NCI-H226 (cell line): ENCODE measurements around the gene PLEKHB1.
A peak's percentile ranks its signal among the peaks of the same experiment; 100 is the strongest.
"Not testable (repeated sequence)": the region's sequence is repeated elsewhere in the genome, so short reads cannot be mapped to it uniquely, and the experiment has no call there.

Experiments used
- DNase-seq: peaks from one replicate; pipeline ENCODE4 v3.0.0-alpha.2; 2015

The PLEKHB1 gene

GRCh38 chr11:73648571-73649046, 2.2 kb downstream of the PLEKHB1 start:
- DNase-seq = no peak

- no peak for DNase-seq
These were observed 2.8 kb downstream of the PLEKHB1 start for GRCh38 chr11:73649206-73649605.

GRCh38 chr11:73650400-73650799, 4.0 kb downstream of the PLEKHB1 start:
- no peak for DNase-seq

- no peak for DNase-seq
These were observed 4.9 kb downstream of the PLEKHB1 start for GRCh38 chr11:73651252-73651651.

- no peak for DNase-seq
These were observed 5.3 kb downstream of the PLEKHB1 start for GRCh38 chr11:73651661-73652045.

GRCh38 chr11:73652046-73652730, 5.8 kb downstream of the PLEKHB1 start:
- no peak for DNase-seq

GRCh38 chr11:73652856-73653559, 6.6 kb downstream of the PLEKHB1 start:
- DNase-seq = no peak

- DNase-seq = no peak
These were observed 7.6 kb downstream of the PLEKHB1 start for GRCh38 chr11:73653996-73654395.

GRCh38 chr11:73654482-73655021, 8.2 kb downstream of the PLEKHB1 start:
- no peak for DNase-seq

- DNase-seq = no peak
These were observed 9.3 kb downstream of the PLEKHB1 start for GRCh38 chr11:73655686-73656085.

GRCh38 chr11:73656985-73657384, 10.6 kb downstream of the PLEKHB1 start:
- no peak for DNase-seq

- DNase-seq = no peak
These were observed 13.6 kb downstream of the PLEKHB1 start for GRCh38 chr11:73659961-73660360.

- DNase-seq = no peak
These were observed 14.2 kb downstream of the PLEKHB1 start for GRCh38 chr11:73660497-73661034.

GRCh38 chr11:73661035-73661628, 14.8 kb downstream of the PLEKHB1 start:
- peak; percentile 74 for DNase-seq

- no peak for DNase-seq
These were observed 16.2 kb downstream of the PLEKHB1 start for GRCh38 chr11:73662445-73663157.

- no peak for DNase-seq
These were observed 17.5 kb downstream of the PLEKHB1 start for GRCh38 chr11:73663604-73664495.

- DNase-seq = no peak
These were observed 18.5 kb downstream of the PLEKHB1 start for GRCh38 chr11:73664877-73665276.

GRCh38 chr11:73667891-73668290, 21.5 kb downstream of the PLEKHB1 start:
- peak; percentile 28 for DNase-seq

GRCh38 chr11:73670808-73671207, 24.4 kb downstream of the PLEKHB1 start:
- no peak for DNase-seq

- no peak for DNase-seq
These were observed 25.3 kb downstream of the PLEKHB1 start for GRCh38 chr11:73671701-73672100.

GRCh38 chr11:73676552-73676951, 30.2 kb downstream of the PLEKHB1 start:
- not testable (repeated sequence) for DNase-seq

GRCh38 chr11:73680687-73681086, 34.3 kb downstream of the PLEKHB1 start:
- DNase-seq = no peak
